GM13977 (cell line): ENCODE measurements around the gene NPR3.

ENCODE experiments used
- DNase-seq: peaks from one replicate; pipeline ENCODE4 v3.0.0; 2012; ENCODE audit warnings: low spot score
- CTCF ChIP-seq: IDR thresholded peaks from 2 replicates; pipeline ENCODE4 v1.5.1; 2012; ENCODE audit warnings: mild to moderate bottlenecking, control low read depth; ENCODE audit not compliant: insufficient read depth; ENCODE audit errors: extremely low read depth, missing control alignments
- in situ Hi-C: fragments of 300-500 bp; cut with MboI; formaldehyde crosslinking; loops from one replicate; pipeline ENCODE4 v1.12.0; 2022; ENCODE audit warnings: low sequenced_read_pairs, low pct_unique_long_range_greater_than_20kb, mixed read lengths, inconsistent platforms; ENCODE audit not compliant: unreplicated experiment

NPR3 gene

GRCh38 chr5:32765266-32765665 is 54.1 kb downstream of the NPR3 start:
- no peak for TF ChIP-seq CTCF
- no peak for DNase-seq
- in situ Hi-C loops = no loop called here

GRCh38 chr5:32767948-32768467 is 56.9 kb downstream of the NPR3 start:
- in situ Hi-C loops = no loop called here
- no peak for DNase-seq
- no peak for TF ChIP-seq CTCF

GRCh38 chr5:32769711-32770110 is 58.6 kb downstream of the NPR3 start:
- TF ChIP-seq CTCF = no peak
- in situ Hi-C loops = no loop called here
- no peak for DNase-seq

GRCh38 chr5:32770444-32770843 is 59.3 kb downstream of the NPR3 start:
- no peak for DNase-seq
- TF ChIP-seq CTCF = no peak
- in situ Hi-C loops = no loop called here

GRCh38 chr5:32771037-32771436 is 59.9 kb downstream of the NPR3 start:
- no peak for TF ChIP-seq CTCF
- no peak for DNase-seq
- in situ Hi-C loops = no loop called here

GRCh38 chr5:32773944-32774343 is 62.8 kb downstream of the NPR3 start:
- DNase-seq = no peak
- in situ Hi-C loops = no loop called here
- no peak for TF ChIP-seq CTCF

- in situ Hi-C loops = no loop called here
Observed at GRCh38 chr5:32776200-32776599, 65.1 kb downstream of the NPR3 start.

More at GRCh38 chr5:32776200-32776599, 65.1 kb downstream of the NPR3 start:
- TF ChIP-seq CTCF = no peak
- DNase-seq = no peak
